WTC11 (cell line): ENCODE data around the gene MRPL33. TPM values are rescaled to one million over a fixed set of nuclear protein-coding genes. Genes with fewer than 3 reads are reported as not detected.

Source experiments
- ATAC-seq: fragments of 200-7000 bp; cut with Tn5 transposase; 2 replicates; pipeline ENCODE4 v1.10.0; 2021; ENCODE audit warnings: mild to moderate bottlenecking, moderate library complexity
- CTCF ChIA-PET: fragments of 300-600 bp; sonication (Branson Sonifier 250); formaldehyde crosslinking; loops from one replicate; lab custom pipeline; 2021; ENCODE audit warnings: antibody characterized with exemption; lab: Charles Lee
- POLR2A ChIA-PET: fragments of 350-600 bp; sonication (Branson Sonifier 250); formaldehyde crosslinking; loops from one replicate; lab custom pipeline; 2021; ENCODE audit warnings: antibody characterized with exemption; lab: Charles Lee
- DNase-seq: peaks from one replicate; pipeline ENCODE4 v3.0.0; 2021; ENCODE audit warnings: low spot score
- H3K27ac Mint-ChIP-seq: 2 replicates; pipeline ENCODE4 v1.8.0; 2021; ENCODE audit warnings: mixed read lengths
- H3K27me3 Mint-ChIP-seq: 2 replicates; pipeline ENCODE4 v1.8.0; 2021; ENCODE audit warnings: low read depth, mild to moderate bottlenecking, moderate library complexity, mixed read lengths
- H3K36me3 Mint-ChIP-seq: 2 replicates; pipeline ENCODE4 v1.8.0; 2021; ENCODE audit warnings: mixed read lengths
- H3K4me1 Mint-ChIP-seq: 2 replicates; pipeline ENCODE4 v1.8.0; 2022; ENCODE audit warnings: mixed read lengths
- H3K4me3 Mint-ChIP-seq: 2 replicates; pipeline ENCODE4 v1.8.0; 2021; ENCODE audit warnings: mild to moderate bottlenecking, moderate library complexity, mixed read lengths
- H3K9me3 Mint-ChIP-seq: 2 replicates; pipeline ENCODE4 v1.8.0; 2021; ENCODE audit warnings: mixed read lengths
- ARID4B ChIP-seq: sonication (generic); formaldehyde crosslinking; IDR thresholded peaks from 2 replicates; pipeline ENCODE4 v1.8.0; 2023; ENCODE audit warnings: missing genetic modification reagents, mild to moderate bottlenecking, borderline replicate concordance
- ATF2 ChIP-seq: sonication (generic); formaldehyde crosslinking; IDR thresholded peaks from 2 replicates; pipeline ENCODE4 v1.8.1; 2022; ENCODE audit warnings: low read depth, missing genetic modification reagents, borderline replicate concordance
- CREB1 ChIP-seq: sonication (generic); formaldehyde crosslinking; IDR thresholded peaks from 2 replicates; pipeline ENCODE4 v1.8.0; 2023; ENCODE audit warnings: mild to moderate bottlenecking, missing genetic modification reagents
- FOXJ3 ChIP-seq: sonication (generic); formaldehyde crosslinking; IDR thresholded peaks from 2 replicates; pipeline ENCODE4 v1.9.0; 2021; ENCODE audit warnings: missing genetic modification reagents, mild to moderate bottlenecking, borderline replicate concordance
- MYBL2 ChIP-seq: sonication (generic); formaldehyde crosslinking; IDR thresholded peaks from 2 replicates; pipeline ENCODE4 v1.8.1; 2023; ENCODE audit warnings: mild to moderate bottlenecking, moderate library complexity, missing genetic modification reagents
- NR3C1 ChIP-seq: sonication (generic); formaldehyde crosslinking; conservative IDR thresholded peaks from 2 replicates; pipeline ENCODE4 v1.8.1; 2023; ENCODE audit warnings: low read depth, mild to moderate bottlenecking, missing genetic modification reagents
- OVOL2 ChIP-seq: fragments of 250-450 bp; sonication (Bioruptor Pico); IDR thresholded peaks from 2 replicates; pipeline ENCODE4 v1.9.0; 2021; ENCODE audit warnings: mild to moderate bottlenecking, borderline replicate concordance
- SP1 ChIP-seq: sonication (generic); formaldehyde crosslinking; conservative IDR thresholded peaks from 2 replicates; pipeline ENCODE4 v1.8.1; 2022; ENCODE audit warnings: missing genetic modification reagents
- TP53 ChIP-seq: sonication (generic); formaldehyde crosslinking; IDR thresholded peaks from 2 replicates; pipeline ENCODE4 v1.8.1; 2023; ENCODE audit warnings: mild to moderate bottlenecking, missing genetic modification reagents
- USF2 ChIP-seq: sonication (generic); formaldehyde crosslinking; IDR thresholded peaks from 2 replicates; pipeline ENCODE4 v1.8.1; 2023; ENCODE audit warnings: mild to moderate bottlenecking, missing genetic modification reagents, moderate library complexity
- total RNA-seq: library from RNA; stranded (reverse); gene quantifications from 3 replicates; pipeline ENCODE4 v1.2.3, GENCODE V29; 2021
- TF ChIP-seq, protein P1 (sequence below): fragments of 200-600 bp; IDR thresholded peaks from 2 replicates; pipeline ENCODE4 v1.8.0; 2022; ENCODE audit warnings: antibody characterized with exemption
- TF ChIP-seq, protein P2 (sequence below): sonication (generic); formaldehyde crosslinking; IDR thresholded peaks from 2 replicates; pipeline ENCODE4 v1.8.0; 2022; ENCODE audit warnings: mild to moderate bottlenecking, missing genetic modification reagents

The MRPL33 gene
- total RNA-seq, 1 experiment from 2014 or later, result 52.5 TPM

- H3K9me3 Mint-ChIP-seq, result no peaks in the 10 kb centered on the region
- POLR2A ChIA-PET, result no interaction called here
- H3K27me3 Mint-ChIP-seq, result no peaks in the 10 kb centered on the region; the same call in 1 of the 2 replicates
- no peak overlapping the region for H3K4me3 Mint-ChIP-seq
- no peaks in the 10 kb centered on the region for H3K36me3 Mint-ChIP-seq
- no peak for TF ChIP-seq TP53 (CRISPR knock-in tag)
- no peak for TF ChIP-seq ARID4B (CRISPR knock-in tag)
- TF ChIP-seq, protein P1, sequence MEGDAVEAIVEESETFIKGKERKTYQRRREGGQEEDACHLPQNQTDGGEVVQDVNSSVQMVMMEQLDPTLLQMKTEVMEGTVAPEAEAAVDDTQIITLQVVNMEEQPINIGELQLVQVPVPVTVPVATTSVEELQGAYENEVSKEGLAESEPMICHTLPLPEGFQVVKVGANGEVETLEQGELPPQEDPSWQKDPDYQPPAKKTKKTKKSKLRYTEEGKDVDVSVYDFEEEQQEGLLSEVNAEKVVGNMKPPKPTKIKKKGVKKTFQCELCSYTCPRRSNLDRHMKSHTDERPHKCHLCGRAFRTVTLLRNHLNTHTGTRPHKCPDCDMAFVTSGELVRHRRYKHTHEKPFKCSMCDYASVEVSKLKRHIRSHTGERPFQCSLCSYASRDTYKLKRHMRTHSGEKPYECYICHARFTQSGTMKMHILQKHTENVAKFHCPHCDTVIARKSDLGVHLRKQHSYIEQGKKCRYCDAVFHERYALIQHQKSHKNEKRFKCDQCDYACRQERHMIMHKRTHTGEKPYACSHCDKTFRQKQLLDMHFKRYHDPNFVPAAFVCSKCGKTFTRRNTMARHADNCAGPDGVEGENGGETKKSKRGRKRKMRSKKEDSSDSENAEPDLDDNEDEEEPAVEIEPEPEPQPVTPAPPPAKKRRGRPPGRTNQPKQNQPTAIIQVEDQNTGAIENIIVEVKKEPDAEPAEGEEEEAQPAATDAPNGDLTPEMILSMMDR, result peak; percentile 33; the same call in 1 of the 2 replicates
- TF ChIP-seq, all 79 proteins: peak for 1
- CTCF ChIA-PET, result no interaction called here
- DNase-seq (peak; percentile 45), ATAC-seq (peak; percentile 83)
- H3K4me1 Mint-ChIP-seq, result no peaks in the 10 kb centered on the region
- H3K27ac Mint-ChIP-seq, result no peak overlapping the region
Observed at GRCh38 chr2:27807476-27807875, 36.0 kb downstream of the MRPL33 start.

DNA sequence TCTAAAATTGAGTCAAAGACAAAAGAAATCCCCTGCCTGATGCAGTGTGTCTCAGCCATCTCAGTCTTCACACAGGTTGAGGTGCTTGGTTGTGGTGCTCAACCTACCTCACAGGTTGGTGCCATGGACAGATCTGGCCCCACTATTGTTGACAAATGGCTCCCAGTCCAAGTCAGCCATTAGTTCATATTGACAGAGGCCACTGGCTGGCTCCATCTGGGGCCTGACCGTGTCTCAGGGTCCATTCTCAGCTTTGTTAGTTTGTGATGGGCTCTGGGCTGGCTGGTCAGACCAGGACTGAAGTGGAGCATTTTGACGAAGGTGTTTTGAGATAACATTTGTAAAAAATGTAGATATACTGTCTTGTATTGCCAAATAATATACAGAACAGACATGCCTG lies 36.9 kb downstream of the MRPL33 start:
- no peaks in the 10 kb centered on the region for H3K36me3 Mint-ChIP-seq
- TF ChIP-seq CREB1 (CRISPR knock-in tag), result no peak
- TF ChIP-seq, all 79 proteins: peak for 0
- no peaks in the 10 kb centered on the region for H3K4me1 Mint-ChIP-seq
- H3K27ac Mint-ChIP-seq, result no peak overlapping the region
- no peak overlapping the region for H3K4me3 Mint-ChIP-seq
- ChIA-PET CTCF (interaction anchor here (0.5 to 1.2 kb wide), 2 partner anchors 26 to 125 kb away, joined by 3 read pairs; no protein-coding TSS in a partner anchor), POLR2A (no interaction called here)
- DNase-seq (no peak), ATAC-seq (no peak)
- H3K9me3 Mint-ChIP-seq, result no peaks in the 10 kb centered on the region
- H3K27me3 Mint-ChIP-seq, result no peaks in the 10 kb centered on the region; the same call in 1 of the 2 replicates

GRCh38 chr2:27808984-27809383 lies 37.5 kb downstream of the MRPL33 start:
- TF ChIP-seq SP1 (CRISPR knock-in tag) (no peak), FOXJ3 (CRISPR knock-in tag) (no peak), USF2 (CRISPR knock-in tag) (no peak), MYBL2 (CRISPR knock-in tag) (no peak), NR3C1 (CRISPR knock-in tag) (no peak), ATF2 (CRISPR knock-in tag) (no peak), OVOL2 (CRISPR knock-in tag) (no peak)
- TF ChIP-seq, protein P2, sequence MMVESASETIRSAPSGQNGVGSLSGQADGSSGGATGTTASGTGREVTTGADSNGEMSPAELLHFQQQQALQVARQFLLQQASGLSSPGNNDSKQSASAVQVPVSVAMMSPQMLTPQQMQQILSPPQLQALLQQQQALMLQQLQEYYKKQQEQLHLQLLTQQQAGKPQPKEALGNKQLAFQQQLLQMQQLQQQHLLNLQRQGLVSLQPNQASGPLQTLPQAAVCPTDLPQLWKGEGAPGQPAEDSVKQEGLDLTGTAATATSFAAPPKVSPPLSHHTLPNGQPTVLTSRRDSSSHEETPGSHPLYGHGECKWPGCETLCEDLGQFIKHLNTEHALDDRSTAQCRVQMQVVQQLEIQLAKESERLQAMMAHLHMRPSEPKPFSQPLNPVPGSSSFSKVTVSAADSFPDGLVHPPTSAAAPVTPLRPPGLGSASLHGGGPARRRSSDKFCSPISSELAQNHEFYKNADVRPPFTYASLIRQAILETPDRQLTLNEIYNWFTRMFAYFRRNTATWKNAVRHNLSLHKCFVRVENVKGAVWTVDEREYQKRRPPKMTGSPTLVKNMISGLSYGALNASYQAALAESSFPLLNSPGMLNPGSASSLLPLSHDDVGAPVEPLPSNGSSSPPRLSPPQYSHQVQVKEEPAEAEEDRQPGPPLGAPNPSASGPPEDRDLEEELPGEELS, result no peak
- Mint-ChIP-seq H3K4me1 (no peaks in the 10 kb centered on the region), H3K27me3 (no peaks in the 10 kb centered on the region; the same call in 1 of the 2 replicates), H3K36me3 (no peaks in the 10 kb centered on the region), H3K4me3 (no peak overlapping the region), H3K9me3 (no peaks in the 10 kb centered on the region), H3K27ac (no peak overlapping the region)
- CTCF ChIA-PET, result interaction anchor here (0.5 to 1.2 kb wide), 2 partner anchors 27 to 125 kb away, joined by 3 read pairs; no protein-coding TSS in a partner anchor
- no peak for ATAC-seq
- no peak for DNase-seq
- POLR2A ChIA-PET, result no interaction called here
